ENCODE measurements around the gene AFF1.

- TF ChIP-seq CTCF (IDR thresholded peaks at IDR 0.05): no peak
- TF ChIP-seq POLR2A (IDR thresholded peaks at IDR 0.05): no peak
- peak; percentile 42 to 77 for TF ChIP-seq POLR2AphosphoS5 (IDR thresholded peaks at IDR 0.05; ENCODE audit: insufficient read depth in 1 of 2, low read depth in 1 of 2)
Observed at GRCh38 chr4:86891762-86892635, 42.8 kb upstream of the AFF1 start, which contains the start of gene C4orf36.
